ENCODE results near the gene ACBD6. TPM values are rescaled to one million over a fixed set of nuclear protein-coding genes. Genes with fewer than 3 reads are reported as not detected.

Gene ACBD6
- total RNA-seq, 2 donors from 2014 or later = 41.9 to 50.0 TPM

DNA sequence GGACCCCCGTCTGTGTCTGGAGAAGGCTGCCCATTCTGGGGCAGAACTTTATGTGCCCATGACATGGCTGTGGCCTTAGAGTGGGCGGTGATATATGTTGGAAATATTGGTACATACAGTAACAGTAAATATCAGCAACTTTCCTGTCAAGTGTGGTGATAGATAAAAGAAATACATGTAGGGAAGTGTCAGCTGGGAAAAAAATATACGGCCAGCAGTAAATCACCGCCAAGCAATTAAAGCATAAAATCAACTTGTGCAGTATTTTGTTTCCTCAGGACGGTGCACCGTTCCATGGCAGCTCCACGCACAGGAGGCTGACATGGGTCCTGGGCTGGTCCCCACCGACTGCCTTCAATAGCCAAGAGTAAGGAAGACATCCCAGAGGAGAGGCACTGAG is 244.9 kb downstream of the ACBD6 start:
- no peak overlapping the region for H3K27ac ChIP-seq
- H3K4me3 ChIP-seq = no peak overlapping the region
- intact Hi-C loops (cut with DNase I) = no loop called here
- 44% methylated on average over 8 of the region's 8 CpGs for WGBS
- H3K36me3 ChIP-seq = no peaks in the 10 kb centered on the region
- peaks cover 8% of the 10 kb centered on the region for H3K27me3 ChIP-seq (replicated peaks; ENCODE audit: insufficient read depth)
- no peak for DNase-seq (ENCODE audit: low spot score)
- no peaks in the 10 kb centered on the region for H3K4me1 ChIP-seq (replicated peaks)
- H3K9me3 ChIP-seq = no peaks in the 10 kb centered on the region
- TF ChIP-seq, protein P1, sequence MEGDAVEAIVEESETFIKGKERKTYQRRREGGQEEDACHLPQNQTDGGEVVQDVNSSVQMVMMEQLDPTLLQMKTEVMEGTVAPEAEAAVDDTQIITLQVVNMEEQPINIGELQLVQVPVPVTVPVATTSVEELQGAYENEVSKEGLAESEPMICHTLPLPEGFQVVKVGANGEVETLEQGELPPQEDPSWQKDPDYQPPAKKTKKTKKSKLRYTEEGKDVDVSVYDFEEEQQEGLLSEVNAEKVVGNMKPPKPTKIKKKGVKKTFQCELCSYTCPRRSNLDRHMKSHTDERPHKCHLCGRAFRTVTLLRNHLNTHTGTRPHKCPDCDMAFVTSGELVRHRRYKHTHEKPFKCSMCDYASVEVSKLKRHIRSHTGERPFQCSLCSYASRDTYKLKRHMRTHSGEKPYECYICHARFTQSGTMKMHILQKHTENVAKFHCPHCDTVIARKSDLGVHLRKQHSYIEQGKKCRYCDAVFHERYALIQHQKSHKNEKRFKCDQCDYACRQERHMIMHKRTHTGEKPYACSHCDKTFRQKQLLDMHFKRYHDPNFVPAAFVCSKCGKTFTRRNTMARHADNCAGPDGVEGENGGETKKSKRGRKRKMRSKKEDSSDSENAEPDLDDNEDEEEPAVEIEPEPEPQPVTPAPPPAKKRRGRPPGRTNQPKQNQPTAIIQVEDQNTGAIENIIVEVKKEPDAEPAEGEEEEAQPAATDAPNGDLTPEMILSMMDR (IDR thresholded peaks at IDR 0.05) = no peak
- TF ChIP-seq POLR2A (IDR thresholded peaks at IDR 0.05) (no peak), POLR2AphosphoS5 (IDR thresholded peaks at IDR 0.05) (no peak)

DNA sequence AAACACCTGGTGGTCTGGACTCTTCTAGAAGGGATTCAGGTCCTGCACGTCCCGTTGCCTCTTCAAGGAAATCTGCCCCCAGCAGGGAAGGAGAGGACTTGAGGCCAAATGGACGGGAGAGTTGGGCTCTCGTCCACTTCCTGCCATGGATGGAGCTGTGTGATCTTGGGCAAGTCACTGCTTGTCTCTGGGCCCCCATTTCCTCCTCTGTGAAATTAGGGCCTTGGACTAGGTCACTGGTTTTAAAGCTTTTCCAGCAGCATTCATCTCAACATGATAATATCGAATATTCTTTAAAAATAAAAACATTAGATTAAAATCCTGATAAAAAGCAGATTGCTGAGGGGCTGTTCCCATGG is 245.4 kb downstream of the ACBD6 start:
- intact Hi-C loops (cut with DNase I) = no loop called here

DNA sequence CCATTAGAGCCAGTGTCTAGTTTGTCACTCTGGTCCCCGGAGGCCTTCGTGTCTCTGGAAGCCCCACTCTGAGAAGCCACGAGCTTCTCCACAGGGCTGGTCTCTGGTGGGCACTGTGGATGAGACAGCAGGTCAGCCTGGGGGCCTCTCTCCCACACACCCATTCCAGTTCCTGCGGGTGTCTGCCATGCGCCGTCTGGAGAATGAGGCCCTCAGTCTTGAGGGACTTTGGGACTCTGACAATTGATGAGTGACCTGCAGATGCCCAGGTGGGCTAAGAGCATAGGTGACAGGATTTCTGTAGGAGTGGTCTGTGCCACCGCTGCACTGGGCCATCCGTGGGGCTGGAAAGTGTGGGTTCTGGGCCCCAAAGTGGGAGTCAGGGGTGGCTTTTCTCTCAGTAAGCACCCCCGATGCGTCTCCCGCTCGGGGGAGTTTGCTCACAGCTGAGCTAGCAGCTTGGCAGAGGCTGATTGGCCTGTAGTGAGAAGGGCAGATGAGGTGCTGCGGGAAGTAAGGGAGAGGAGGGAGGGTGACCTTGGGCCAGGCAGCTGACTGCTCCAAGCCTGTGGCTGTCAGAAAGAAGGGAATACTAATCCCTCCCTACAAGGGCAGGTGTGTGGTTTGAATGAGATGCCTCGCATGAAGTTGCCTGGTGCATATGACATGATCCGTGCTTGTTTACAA is 245.9 kb downstream of the ACBD6 start:
- Histone ChIP-seq H3K9me3 (no peaks in the 10 kb centered on the region), H3K4me1 (replicated peaks) (no peaks in the 10 kb centered on the region), H3K27ac (no peak overlapping the region), H3K27me3 (replicated peaks; ENCODE audit: insufficient read depth) (peaks cover 8% of the 10 kb centered on the region), H3K36me3 (no peaks in the 10 kb centered on the region), H3K4me3 (no peak overlapping the region)
- DNase-seq (ENCODE audit: low spot score) = no peak
- TF ChIP-seq, protein P1 (IDR thresholded peaks at IDR 0.05) = no peak
- TF ChIP-seq POLR2AphosphoS5 (IDR thresholded peaks at IDR 0.05) (no peak), POLR2A (IDR thresholded peaks at IDR 0.05) (no peak)
- intact Hi-C loops (cut with DNase I) = no loop called here
- WGBS = 78% methylated on average over 15 of the region's 15 CpGs

More for the DNA sequence above, 245.4 kb downstream of the ACBD6 start:
- DNase-seq (ENCODE audit: low spot score) = no peak
- TF ChIP-seq POLR2A (IDR thresholded peaks at IDR 0.05) (no peak), POLR2AphosphoS5 (IDR thresholded peaks at IDR 0.05) (no peak)
- TF ChIP-seq, protein P1 (IDR thresholded peaks at IDR 0.05) = no peak
- H3K27me3 ChIP-seq (replicated peaks; ENCODE audit: insufficient read depth) = peaks cover 8% of the 10 kb centered on the region
- no peaks in the 10 kb centered on the region for H3K4me1 ChIP-seq (replicated peaks)
- no peaks in the 10 kb centered on the region for H3K36me3 ChIP-seq
- WGBS = 56% methylated on average over 5 of the region's 5 CpGs
- no peaks in the 10 kb centered on the region for H3K9me3 ChIP-seq
- H3K27ac ChIP-seq = no peak overlapping the region
- no peak overlapping the region for H3K4me3 ChIP-seq

DNA sequence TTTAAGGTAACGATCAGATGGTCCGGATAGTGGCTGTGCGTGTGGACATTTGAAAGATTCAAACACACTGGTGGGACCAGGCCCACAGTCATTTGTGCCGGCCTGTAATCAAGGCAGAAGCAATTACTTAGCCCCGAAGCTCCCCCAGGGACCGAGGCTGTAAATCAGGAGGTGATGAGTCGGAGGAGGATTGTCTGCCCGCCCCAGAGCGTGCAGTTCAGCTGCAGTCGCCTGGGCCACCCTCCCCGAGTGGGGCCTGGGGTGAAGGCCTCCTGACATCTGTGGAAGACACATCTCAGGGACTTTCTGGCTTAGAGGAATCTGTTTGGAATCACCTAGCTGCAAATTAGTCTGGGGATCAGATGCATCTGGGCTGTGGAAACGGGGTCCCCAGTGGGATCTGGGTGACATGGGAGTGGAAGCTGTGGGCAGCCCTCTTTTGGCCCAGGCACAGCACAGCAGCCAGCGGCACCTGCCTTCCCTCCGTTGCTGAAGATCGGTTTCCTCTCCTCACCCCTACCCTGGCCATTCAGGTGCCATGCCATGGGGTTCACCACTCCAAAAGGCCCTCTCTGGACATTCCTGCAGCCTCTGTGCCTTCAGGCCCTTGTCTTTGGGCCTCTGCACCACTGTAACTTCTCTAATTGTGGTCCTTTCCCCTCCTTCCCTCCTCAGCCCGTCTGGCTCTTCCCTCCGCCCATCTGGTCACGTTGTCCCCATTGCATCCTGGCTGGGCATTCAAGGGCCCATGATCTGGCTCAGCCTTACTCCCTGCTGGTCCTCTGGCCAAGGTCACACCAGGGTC is 246.6 kb downstream of the ACBD6 start:
- Histone ChIP-seq H3K36me3 (no peaks in the 10 kb centered on the region), H3K9me3 (no peaks in the 10 kb centered on the region), H3K27me3 (replicated peaks; ENCODE audit: insufficient read depth) (peaks cover 8% of the 10 kb centered on the region), H3K4me3 (no peak overlapping the region), H3K27ac (no peak overlapping the region), H3K4me1 (replicated peaks) (no peaks in the 10 kb centered on the region)
- DNase-seq (ENCODE audit: low spot score) = no peak
- TF ChIP-seq POLR2AphosphoS5 (IDR thresholded peaks at IDR 0.05) (no peak), POLR2A (IDR thresholded peaks at IDR 0.05) (no peak)
- TF ChIP-seq, protein P1 (IDR thresholded peaks at IDR 0.05) = no peak
- WGBS = 72% methylated on average over 18 of the region's 18 CpGs
- intact Hi-C loops (cut with DNase I) = no loop called here
